GM23248 (cell line): ENCODE data around the gene DENND2C.

Experiments
- EZH2 ChIP-seq: fragments of 200-600 bp; sonication (generic); IDR thresholded peaks from 2 replicates; pipeline ENCODE4 v1.6.1; 2018; ENCODE audit warnings: antibody characterized with exemption, mild to moderate bottlenecking; ENCODE audit not compliant: insufficient read depth, poor library complexity, severe bottlenecking
- EZH2phosphoT487 ChIP-seq: fragments of 200-600 bp; sonication (generic); IDR thresholded peaks from 2 replicates; pipeline ENCODE4 v1.6.1; 2018; ENCODE audit warnings: antibody characterized with exemption, moderate library complexity, mild to moderate bottlenecking, low read depth; ENCODE audit not compliant: insufficient read depth

- TF ChIP-seq EZH2 = no peak
- TF ChIP-seq EZH2phosphoT487 = no peak
These were observed 30.9 kb downstream of the DENND2C start for GRCh38 chr1:114638910-114639309.
